ENCODE data around the gene INTU.

The INTU gene

DNA sequence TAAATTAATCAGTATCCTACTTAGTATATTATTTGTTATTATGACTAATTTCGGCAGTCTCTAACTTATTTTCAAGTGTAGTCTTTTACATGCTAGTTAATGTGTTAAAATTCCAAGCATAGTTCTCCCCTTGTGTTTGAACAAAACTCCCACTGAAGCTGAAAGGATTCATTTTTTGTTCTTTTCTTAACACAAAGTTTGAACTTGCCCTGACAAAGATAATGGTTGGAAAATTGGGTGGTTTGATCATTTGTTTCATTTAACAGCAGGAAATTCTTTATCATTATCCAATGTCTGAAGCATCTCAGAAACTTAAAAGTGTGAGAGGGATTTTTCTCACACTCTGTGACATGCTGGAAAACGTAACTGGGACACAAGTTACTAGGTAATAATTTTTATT is 36.0 kb downstream of the INTU start:
- TF ChIP-seq CTCF (IDR thresholded peaks at IDR 0.05; ENCODE audit: low read depth, low read length) (no peak), EZH2phosphoT487 (IDR thresholded peaks at IDR 0.05; ENCODE audit: low read depth) (no peak)
- H3K27ac ChIP-seq (ENCODE audit: low read length) = no peak overlapping the region

GRCh38 chr4:127669691-127670090 is 36.9 kb downstream of the INTU start:
- Histone ChIP-seq H3K4me1 (ENCODE audit: low read length) (no peaks in the 10 kb centered on the region), H4K20me1 (ENCODE audit: insufficient read depth, low read length) (no peaks in the 10 kb centered on the region), H3K27ac (ENCODE audit: low read length) (no peak overlapping the region), H3K79me2 (ENCODE audit: low read length) (no peaks in the 10 kb centered on the region), H3K36me3 (replicated peaks; ENCODE audit: low read depth, low read length) (no peaks in the 10 kb centered on the region), H3K9ac (ENCODE audit: low read length) (no peak overlapping the region), H3K27me3 (ENCODE audit: low read depth, low read length) (peaks cover 29% of the 10 kb centered on the region), H2AFZ (ENCODE audit: low read depth, low read length) (no peak overlapping the region), H3K4me3 (ENCODE audit: low read length) (no peak overlapping the region), H3K4me2 (ENCODE audit: low read length) (no peak overlapping the region), H3K9me3 (ENCODE audit: insufficient read depth, low read length) (no peaks in the 10 kb centered on the region)
- TF ChIP-seq EZH2phosphoT487 (IDR thresholded peaks at IDR 0.05; ENCODE audit: low read depth) = no peak

More for the DNA sequence above, 36.0 kb downstream of the INTU start:
- H3K27me3 ChIP-seq (ENCODE audit: low read depth, low read length) = peaks cover 29% of the 10 kb centered on the region
- no peak overlapping the region for H3K4me3 ChIP-seq (ENCODE audit: low read length)
- H3K36me3 ChIP-seq (replicated peaks; ENCODE audit: low read depth, low read length) = no peaks in the 10 kb centered on the region
- H3K79me2 ChIP-seq (ENCODE audit: low read length) = no peaks in the 10 kb centered on the region
- no peak overlapping the region for H2AFZ ChIP-seq (ENCODE audit: low read depth, low read length)
- H4K20me1 ChIP-seq (ENCODE audit: insufficient read depth, low read length) = no peaks in the 10 kb centered on the region
- no peak overlapping the region for H3K4me2 ChIP-seq (ENCODE audit: low read length)
- H3K9ac ChIP-seq (ENCODE audit: low read length) = no peak overlapping the region
- no peaks in the 10 kb centered on the region for H3K4me1 ChIP-seq (ENCODE audit: low read length)
- no peaks in the 10 kb centered on the region for H3K9me3 ChIP-seq (ENCODE audit: insufficient read depth, low read length)

GRCh38 chr4:127672111-127672510 is 39.4 kb downstream of the INTU start:
- H3K4me1 ChIP-seq (ENCODE audit: low read length) = no peaks in the 10 kb centered on the region
- H3K9me3 ChIP-seq (ENCODE audit: insufficient read depth, low read length) = no peaks in the 10 kb centered on the region
- no peaks in the 10 kb centered on the region for H3K79me2 ChIP-seq (ENCODE audit: low read length)
- no peak overlapping the region for H3K27ac ChIP-seq (ENCODE audit: low read length)
- TF ChIP-seq CTCF (IDR thresholded peaks at IDR 0.05; ENCODE audit: low read depth, low read length) (no peak), EZH2phosphoT487 (IDR thresholded peaks at IDR 0.05; ENCODE audit: low read depth) (no peak)
- H2AFZ ChIP-seq (ENCODE audit: low read depth, low read length) = no peak overlapping the region
- no peaks in the 10 kb centered on the region for H4K20me1 ChIP-seq (ENCODE audit: insufficient read depth, low read length)
- H3K9ac ChIP-seq (ENCODE audit: low read length) = no peak overlapping the region
- H3K27me3 ChIP-seq (ENCODE audit: low read depth, low read length) = peaks cover 14% of the 10 kb centered on the region
- H3K4me3 ChIP-seq (ENCODE audit: low read length) = no peak overlapping the region
- H3K4me2 ChIP-seq (ENCODE audit: low read length) = no peak overlapping the region
- H3K36me3 ChIP-seq (replicated peaks; ENCODE audit: low read depth, low read length) = no peaks in the 10 kb centered on the region

GRCh38 chr4:127685292-127685691 is 52.5 kb downstream of the INTU start:
- TF ChIP-seq EZH2phosphoT487 (IDR thresholded peaks at IDR 0.05; ENCODE audit: low read depth) = no peak
- TF ChIP-seq CTCF (IDR thresholded peaks at IDR 0.05; ENCODE audit: low read depth, low read length) = no peak
- Histone ChIP-seq H3K4me3 (ENCODE audit: low read length) (no peak overlapping the region), H3K4me1 (ENCODE audit: low read length) (no peaks in the 10 kb centered on the region), H3K27me3 (ENCODE audit: low read depth, low read length) (peaks cover 69% of the 10 kb centered on the region), H3K79me2 (ENCODE audit: low read length) (no peaks in the 10 kb centered on the region), H3K36me3 (replicated peaks; ENCODE audit: low read depth, low read length) (no peaks in the 10 kb centered on the region), H3K4me2 (ENCODE audit: low read length) (no peak overlapping the region), H3K9ac (ENCODE audit: low read length) (no peak overlapping the region), H3K9me3 (ENCODE audit: insufficient read depth, low read length) (no peaks in the 10 kb centered on the region), H3K27ac (ENCODE audit: low read length) (no peak overlapping the region), H4K20me1 (ENCODE audit: insufficient read depth, low read length) (peaks cover 2% of the 10 kb centered on the region; the same call in 1 of the 2 replicates), H2AFZ (ENCODE audit: low read depth, low read length) (no peak overlapping the region)

DNA sequence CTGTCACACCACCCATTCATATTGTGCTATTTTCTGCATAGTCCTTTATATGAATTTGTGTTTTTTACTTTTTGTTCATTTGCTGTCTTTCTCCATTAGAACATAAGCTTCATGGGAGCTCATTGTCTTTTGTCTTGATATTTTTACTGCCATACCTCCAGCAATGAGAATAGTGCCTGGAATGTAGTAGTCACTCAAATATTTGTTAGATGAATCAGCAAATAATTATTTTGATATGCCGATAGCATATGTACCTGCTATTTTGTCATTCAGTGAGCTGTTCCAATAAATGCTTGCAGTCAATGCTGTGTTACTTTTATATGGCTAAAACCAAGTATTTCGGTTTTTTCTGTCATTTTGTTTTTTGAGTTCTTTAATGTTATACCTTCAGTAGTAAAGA is 53.9 kb downstream of the INTU start:
- H3K79me2 ChIP-seq (ENCODE audit: low read length) = no peaks in the 10 kb centered on the region
- no peak overlapping the region for H3K4me2 ChIP-seq (ENCODE audit: low read length)
- H3K4me3 ChIP-seq (ENCODE audit: low read length) = no peak overlapping the region

More for the DNA sequence above, 53.9 kb downstream of the INTU start:
- H3K9ac ChIP-seq (ENCODE audit: low read length) = no peak overlapping the region
- no peaks in the 10 kb centered on the region for H3K36me3 ChIP-seq (replicated peaks; ENCODE audit: low read depth, low read length)
- no peak overlapping the region for H3K27ac ChIP-seq (ENCODE audit: low read length)
- TF ChIP-seq EZH2phosphoT487 (IDR thresholded peaks at IDR 0.05; ENCODE audit: low read depth) = no peak
- TF ChIP-seq CTCF (IDR thresholded peaks at IDR 0.05; ENCODE audit: low read depth, low read length) = no peak
- peaks cover 82% of the 10 kb centered on the region for H3K27me3 ChIP-seq (ENCODE audit: low read depth, low read length)
- H3K9me3 ChIP-seq (ENCODE audit: insufficient read depth, low read length) = no peaks in the 10 kb centered on the region
- H4K20me1 ChIP-seq (ENCODE audit: insufficient read depth, low read length) = peaks cover 2% of the 10 kb centered on the region; the same call in 1 of the 2 replicates
- H3K4me1 ChIP-seq (ENCODE audit: low read length) = no peaks in the 10 kb centered on the region
- H2AFZ ChIP-seq (ENCODE audit: low read depth, low read length) = no peak overlapping the region

Measured in OCI-LY3 (cell line).